HG03457 (cell line): ENCODE measurements around the gene MEMO1.
"Not testable (repeated sequence)": the region's sequence is repeated elsewhere in the genome, so short reads cannot be mapped to it uniquely, and the experiment has no call there.

Source experiments
- ATAC-seq: cut with Tn5 transposase; IDR thresholded peaks from one replicate; pipeline ENCODE4 v1.9.1; 2021; ENCODE audit warnings: moderate number of reproducible peaks; ENCODE audit not compliant: unreplicated experiment

Gene MEMO1

GRCh38 chr2:31998731-31999383 lies 12.0 kb downstream of the MEMO1 start:
- no peak for ATAC-seq

DNA sequence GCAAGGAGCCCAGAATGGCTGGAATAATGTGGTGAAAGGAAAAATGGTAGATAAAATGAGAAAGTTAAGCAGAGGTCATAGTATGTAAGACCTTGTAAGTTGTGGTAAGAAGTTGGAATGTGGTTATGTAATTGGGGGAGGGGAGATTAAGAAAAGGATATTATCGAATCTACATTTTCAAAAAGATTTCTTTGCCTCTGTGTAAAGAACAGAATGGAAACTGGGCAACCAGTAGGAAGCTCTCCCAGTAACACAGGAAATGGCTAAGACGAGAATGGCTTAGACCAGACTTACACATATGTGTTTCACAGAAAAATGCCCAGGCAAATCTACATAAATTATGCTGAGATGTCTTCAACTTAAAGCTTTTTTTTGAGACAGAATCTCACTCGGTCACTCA lies 13.2 kb downstream of the MEMO1 start:
- ATAC-seq = no peak

DNA sequence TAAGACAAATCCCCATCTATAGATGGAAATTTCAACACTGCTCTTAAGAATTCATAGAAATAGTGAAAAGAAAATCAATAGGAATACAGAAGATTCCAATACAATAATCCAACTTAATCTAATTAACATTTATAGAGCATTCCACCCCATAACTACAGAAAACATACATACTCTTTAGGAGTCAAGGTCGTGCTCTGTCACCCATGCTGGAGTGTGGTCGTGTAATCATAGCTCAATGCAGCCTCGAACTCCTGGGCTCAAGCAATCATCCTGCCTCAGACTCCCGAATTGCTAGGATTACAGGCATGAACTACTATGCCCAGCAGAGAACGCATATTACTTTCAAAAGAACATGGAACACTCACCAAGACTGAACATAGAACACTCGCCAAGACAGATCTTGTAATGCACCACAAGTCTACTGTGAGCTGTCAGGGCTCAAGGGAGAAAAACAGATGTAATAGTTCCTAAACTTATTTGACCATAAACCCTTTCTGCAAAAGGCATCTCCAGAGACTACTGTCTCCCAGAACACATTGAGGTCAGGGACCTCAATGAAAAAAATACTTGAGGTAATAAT lies 14.1 kb downstream of the MEMO1 start:
- ATAC-seq = no peak

DNA sequence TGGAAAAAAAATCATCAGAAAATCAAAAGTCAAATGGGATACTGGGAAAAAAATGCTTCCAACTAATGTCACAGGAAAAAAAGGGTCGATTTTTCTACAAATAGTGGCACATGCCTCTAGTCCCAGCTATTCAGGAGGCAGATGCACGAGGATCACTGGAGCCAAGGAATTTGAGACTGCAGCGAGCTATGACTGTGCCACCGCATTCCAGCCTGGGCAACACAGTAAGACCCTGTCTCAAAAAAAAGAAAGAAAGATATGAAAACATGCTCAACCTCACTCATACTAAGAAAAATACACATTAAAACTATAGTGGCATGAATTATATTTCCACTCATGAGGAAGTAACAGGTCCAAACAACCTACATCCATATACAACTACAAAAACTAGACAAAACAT lies 17.9 kb downstream of the MEMO1 start:
- ATAC-seq = no peak

DNA sequence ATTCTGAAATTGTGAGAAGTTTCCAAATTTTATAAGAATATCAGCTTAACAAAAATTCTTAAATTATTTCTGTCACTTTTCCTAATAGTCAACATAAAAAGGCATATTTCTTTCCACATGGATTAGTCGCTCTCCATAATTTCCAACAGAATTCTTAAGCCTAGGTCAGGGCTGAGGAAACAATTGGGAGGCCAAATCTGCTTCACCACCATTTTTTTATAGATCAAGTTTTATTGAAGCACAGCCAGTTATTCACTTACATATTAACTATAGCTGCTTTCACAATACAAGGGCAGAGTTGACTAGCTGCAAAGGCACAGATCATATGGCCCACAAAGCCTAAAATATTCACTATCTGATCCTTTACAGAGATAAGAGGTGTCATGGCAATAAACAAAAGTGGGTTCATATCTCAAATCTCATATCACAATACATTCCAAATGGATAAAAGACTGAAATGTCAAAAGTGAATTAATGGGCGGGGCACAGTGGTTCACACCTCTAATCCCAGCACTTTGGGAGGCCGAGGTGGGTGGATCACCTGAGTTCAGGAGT lies 18.7 kb downstream of the MEMO1 start:
- no peak for ATAC-seq

- ATAC-seq = no peak
These were observed 20.9 kb downstream of the MEMO1 start for GRCh38 chr2:31989946-31990345.

DNA sequence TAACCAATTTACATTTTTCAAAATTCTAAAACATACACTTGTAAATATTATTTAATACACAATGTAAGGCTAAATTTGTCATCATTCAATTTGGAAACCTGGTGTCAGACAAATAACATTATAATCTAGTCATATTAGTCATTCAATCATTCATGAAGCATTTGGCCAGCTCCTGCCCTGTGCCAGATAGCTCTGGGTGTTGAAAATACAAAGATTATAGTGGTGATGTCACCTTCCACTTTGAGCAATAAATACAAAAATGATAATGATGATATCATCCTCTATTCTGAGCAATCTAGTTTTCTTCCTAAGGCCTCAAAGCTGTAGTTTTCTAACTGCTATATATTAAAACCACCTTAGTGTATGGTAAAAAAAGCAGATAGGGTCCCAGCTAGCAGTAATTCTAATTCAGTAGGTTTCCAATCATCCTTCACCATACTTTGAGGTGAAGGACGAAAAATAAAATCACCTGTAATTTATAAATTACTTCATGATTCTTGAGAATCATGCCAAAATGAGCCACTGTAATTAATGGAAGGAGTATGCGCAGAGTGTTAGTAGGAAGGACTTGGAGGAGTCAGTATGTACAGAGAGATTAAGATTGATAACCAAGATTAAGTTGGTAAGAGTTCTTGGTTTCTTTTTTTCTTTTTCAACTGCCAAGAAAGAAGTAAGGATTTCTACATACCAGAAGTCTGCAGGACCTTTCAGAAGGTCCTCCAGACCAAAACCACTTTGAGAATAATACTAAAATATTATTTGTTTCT lies 23.2 kb downstream of the MEMO1 start:
- no peak for ATAC-seq

DNA sequence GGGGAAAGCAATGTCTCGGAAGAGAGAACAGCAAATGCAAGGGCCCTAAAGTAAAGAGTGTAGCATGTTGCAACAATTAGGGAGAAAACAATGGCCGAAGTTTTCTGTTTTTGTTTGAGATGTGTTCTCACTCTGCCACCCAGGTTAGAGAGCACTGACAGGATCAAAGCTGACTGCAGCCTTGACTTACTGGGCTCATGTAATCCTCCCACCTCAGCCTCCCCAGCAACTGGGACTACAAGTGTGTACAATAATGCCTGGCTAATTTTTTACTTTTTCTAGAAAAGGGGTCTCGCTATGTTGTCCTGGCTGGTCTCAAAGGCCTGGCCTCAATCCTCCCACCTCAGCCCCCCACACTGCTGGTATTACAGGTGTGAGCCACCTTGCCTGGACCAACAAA lies 23.9 kb downstream of the MEMO1 start:
- no peak for ATAC-seq

DNA sequence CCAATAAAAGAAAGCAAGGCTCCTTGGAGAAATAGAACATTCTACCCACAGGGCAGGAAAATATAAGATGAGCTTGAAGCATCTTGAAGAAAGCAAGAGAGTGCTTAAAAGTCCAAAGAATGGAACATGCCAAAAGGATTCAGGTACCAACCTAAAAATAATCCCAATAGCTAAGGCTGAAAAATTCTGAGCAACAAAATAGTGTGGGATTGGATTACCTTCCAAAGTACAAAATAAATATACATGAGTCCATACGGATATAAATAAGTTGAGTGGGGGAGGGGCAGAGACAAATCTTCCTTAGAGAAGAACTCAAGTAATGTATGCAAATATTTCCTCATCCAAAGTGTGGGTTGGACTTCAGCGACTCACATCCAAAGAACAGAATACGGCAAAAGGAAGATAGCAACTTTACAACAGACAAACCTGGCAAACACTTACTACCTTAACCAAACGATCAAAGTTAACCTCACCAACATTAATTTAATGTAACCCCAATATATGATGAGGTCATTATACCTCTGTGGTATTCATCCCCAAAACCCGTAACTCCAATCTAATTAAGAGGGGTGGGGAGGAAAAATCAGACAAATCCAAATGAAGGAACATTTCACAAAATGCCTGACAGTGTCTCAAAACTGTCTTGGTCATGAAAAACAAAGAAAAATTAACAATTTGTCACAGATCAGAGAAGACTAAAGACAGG lies 26.9 kb downstream of the MEMO1 start:
- no peak for ATAC-seq

- peak; percentile 93 for ATAC-seq
These were observed 30.0 kb downstream of the MEMO1 start for GRCh38 chr2:31980674-31981356.

GRCh38 chr2:31979956-31980355 lies 30.9 kb downstream of the MEMO1 start:
- ATAC-seq = no peak

DNA sequence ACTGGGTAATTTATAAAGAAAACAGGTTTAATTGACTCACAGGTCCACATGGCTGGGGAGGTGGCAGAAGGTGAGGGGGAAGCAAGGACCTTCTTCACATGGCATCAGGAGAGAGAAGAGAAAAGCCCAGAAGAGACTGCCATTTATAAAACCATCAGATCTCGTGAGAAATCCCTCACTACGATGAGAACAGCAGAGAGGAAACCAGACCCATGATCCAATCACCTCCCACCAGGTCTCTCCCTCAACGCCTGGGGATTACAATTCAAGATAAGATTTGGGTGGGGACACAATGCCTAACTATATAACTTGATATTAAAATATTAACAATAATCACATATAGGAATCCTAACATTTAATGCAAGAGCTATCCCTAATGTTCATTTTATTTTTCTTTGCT lies 31.8 kb downstream of the MEMO1 start:
- ATAC-seq = no peak

- no peak for ATAC-seq
These were observed 32.4 kb downstream of the MEMO1 start for GRCh38 chr2:31978436-31978835.

DNA sequence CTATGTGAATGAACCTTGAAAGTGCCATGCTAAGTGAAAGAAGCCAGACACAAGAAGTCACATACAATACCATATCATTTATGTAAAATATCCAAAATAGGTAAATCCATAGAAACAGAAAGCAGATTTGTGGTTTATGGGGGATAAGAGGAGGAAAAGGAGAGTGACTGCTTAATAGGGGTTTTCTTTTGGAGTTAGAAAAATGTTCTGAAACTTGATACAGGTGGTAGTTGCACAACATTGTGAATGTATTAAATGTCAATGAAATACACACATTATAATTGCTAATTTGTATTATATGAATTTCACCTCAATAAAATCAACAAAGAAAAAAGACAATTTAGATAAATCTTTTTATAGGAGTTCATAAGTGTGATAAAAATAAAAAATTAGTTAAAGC lies 37.1 kb downstream of the MEMO1 start:
- ATAC-seq = no peak

GRCh38 chr2:31972059-31972458 lies 38.7 kb downstream of the MEMO1 start:
- ATAC-seq = no peak

- no peak for ATAC-seq
These were observed 41.6 kb downstream of the MEMO1 start for GRCh38 chr2:31969178-31969577.

DNA sequence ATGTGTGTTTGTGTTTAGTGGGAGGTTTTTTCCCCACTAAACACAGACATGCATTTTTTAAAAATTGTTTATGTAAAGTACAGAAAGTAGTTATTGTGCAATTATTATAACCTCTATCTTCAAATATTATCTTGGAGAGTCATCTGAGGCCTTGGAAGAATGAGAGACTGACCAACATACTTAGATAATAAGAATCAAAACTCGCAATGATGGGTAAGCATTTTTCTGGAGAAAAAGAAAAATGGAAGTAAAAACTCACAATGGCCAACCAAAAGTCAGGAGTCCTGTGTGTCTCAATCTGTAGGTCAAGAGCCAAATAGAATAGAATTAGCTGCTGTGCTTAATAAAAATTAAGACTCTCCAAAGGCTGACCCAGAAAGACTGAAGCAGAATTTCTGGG lies 43.0 kb downstream of the MEMO1 start:
- ATAC-seq = no peak

GRCh38 chr2:31966402-31966801 lies 44.4 kb downstream of the MEMO1 start:
- ATAC-seq = not testable (repeated sequence)

DNA sequence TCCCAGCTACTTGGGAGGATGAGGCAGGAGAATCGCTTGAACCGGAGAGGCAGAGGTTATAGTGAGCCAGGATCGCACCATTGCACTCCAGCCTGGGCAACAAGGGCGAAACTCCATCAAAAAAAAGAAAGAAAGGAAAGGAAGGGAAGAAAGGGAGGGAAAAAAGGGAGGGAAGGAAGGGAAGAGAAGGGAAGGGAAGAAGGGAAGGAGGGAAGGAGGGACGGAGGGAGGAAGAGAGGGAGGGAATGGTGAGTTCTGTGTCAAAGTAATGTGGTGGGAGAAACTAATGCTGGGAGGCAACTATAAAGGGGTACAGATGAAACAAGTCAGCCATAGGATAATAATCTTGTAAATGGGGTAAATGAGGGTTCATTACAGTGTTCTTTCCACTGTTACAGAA lies 45.7 kb downstream of the MEMO1 start:
- ATAC-seq = no peak

DNA sequence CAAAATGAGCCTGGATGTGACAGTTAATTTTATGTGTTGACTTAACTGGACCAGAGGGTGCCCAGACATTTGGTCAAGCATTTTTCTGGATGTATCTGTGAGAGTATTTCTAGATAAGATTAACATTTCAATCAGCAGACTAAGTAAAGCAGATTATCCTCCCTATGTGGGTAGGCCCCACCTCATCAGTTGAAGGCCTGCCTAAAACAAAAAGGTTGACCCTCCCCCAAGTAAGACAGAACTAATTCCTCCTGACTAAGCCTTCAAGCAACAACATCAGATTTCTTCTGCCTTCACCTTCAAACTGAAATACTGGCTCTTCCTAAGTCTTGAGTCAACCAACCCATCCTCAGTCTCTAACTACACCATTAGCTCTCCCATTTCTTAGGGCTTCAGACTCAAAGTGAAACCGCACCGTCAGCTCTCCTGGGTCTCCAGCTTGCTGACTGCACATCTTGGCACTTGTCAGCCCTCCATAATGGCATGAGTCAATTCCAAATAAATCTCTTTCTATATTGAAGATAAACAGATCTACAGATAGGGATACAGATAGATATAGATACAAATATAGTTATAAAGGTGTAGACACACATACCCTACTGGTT lies 47.9 kb downstream of the MEMO1 start:
- ATAC-seq = no peak
